Fibroblast of the aortic adventitia (primary cell): Measurements from ENCODE around the gene MUS81. TPM values are rescaled to one million over a fixed set of nuclear protein-coding genes. Genes with fewer than 3 reads are reported as not detected.

Source experiments
- DNase-seq: peaks from one replicate; pipeline ENCODE4 v3.0.0-alpha.2; 2010; ENCODE audit warnings: low read depth
- H3K4me3 ChIP-seq: 2 replicates; pipeline ENCODE4 v1.5.1; 2011; ENCODE audit warnings: low read depth, mild to moderate bottlenecking, control low read depth, low read length, moderate library complexity
- CTCF ChIP-seq: IDR thresholded peaks from 2 replicates; pipeline ENCODE4 v1.5.1; 2011; ENCODE audit warnings: mild to moderate bottlenecking, low read length, control low read depth, inconsistent platforms; ENCODE audit not compliant: insufficient read depth
- total RNA-seq: library from RNA; depleted of rRNA; stranded (reverse); fragments of >200 nt; gene quantifications from 2 replicates; pipeline ENCODE4 v1.2.3, GENCODE V29; 2012; ENCODE audit warnings: low replicate concordance

Gene MUS81
- total RNA-seq, 1 donor, result 31.8 TPM

GRCh38 chr11:65862191-65862735 is 2.0 kb downstream of the MUS81 start:
- H3K4me3 ChIP-seq, result peak overlapping the region; percentile 93
- TF ChIP-seq CTCF, result no peak
- DNase-seq, result no peak

GRCh38 chr11:65862941-65863888 is 3.0 kb downstream of the MUS81 start:
- no peak overlapping the region for H3K4me3 ChIP-seq
- no peak for TF ChIP-seq CTCF
- no peak for DNase-seq

GRCh38 chr11:65863889-65864705 is 3.9 kb downstream of the MUS81 start:
- no peak for DNase-seq
- TF ChIP-seq CTCF, result no peak

GRCh38 chr11:65864706-65865471 is 4.7 kb downstream of the MUS81 start:
- H3K4me3 ChIP-seq, result no peak overlapping the region
- no peak for DNase-seq
- no peak for TF ChIP-seq CTCF

More at GRCh38 chr11:65863889-65864705, 3.9 kb downstream of the MUS81 start:
- H3K4me3 ChIP-seq, result no peak overlapping the region

- no peak for TF ChIP-seq CTCF
- no peak for DNase-seq
- H3K4me3 ChIP-seq, result no peak overlapping the region
These were observed 5.4 kb downstream of the MUS81 start for GRCh38 chr11:65865550-65866172.
